Upper lobe of left lung (tissue), 6 donors: Measurements from ENCODE around the gene PUSL1. TPM values are rescaled to one million over a fixed set of nuclear protein-coding genes. Genes with fewer than 3 reads are reported as not detected.
A peak's percentile ranks its signal among the peaks of the same experiment; 100 is the strongest.

Experiments used
- ATAC-seq, 2 donors: fragments of 200-7000 bp; cut with Tn5 transposase; one replicate each; pipeline ENCODE4 v1.9.1; 2022; ENCODE audit warnings: mild to moderate bottlenecking in 2 of 2, moderate library complexity in 2 of 2; ENCODE audit not compliant: low FRiP score in 2 of 2
- DNase-seq, 2 donors: peaks; one replicate each; pipeline ENCODE4 v3.0.0-alpha.2; 2019 to 2020
- H3K27ac ChIP-seq, 4 donors: fragments of 200-600 bp; sonication (generic); one replicate each; pipeline ENCODE4 v1.5.1; 2016 to 2019
- H3K27me3 ChIP-seq, 4 donors: fragments of 200-600 bp; sonication (generic); one replicate each; pipeline ENCODE4 v1.5.1; 2017 to 2019
- H3K36me3 ChIP-seq, 4 donors: fragments of 200-600 bp; sonication (generic); one replicate each; pipeline ENCODE4 v1.5.1; 2016 to 2019
- H3K4me1 ChIP-seq, 4 donors: fragments of 200-600 bp; sonication (generic); one replicate each; pipeline ENCODE4 v1.5.1; 2018 to 2019
- H3K4me3 ChIP-seq, 4 donors: fragments of 200-600 bp; sonication (generic); one replicate each; pipeline ENCODE4 v1.5.1; 2017 to 2019; ENCODE audit warnings: mild to moderate bottlenecking in 2 of 4, moderate library complexity in 1 of 4
- H3K9me3 ChIP-seq, 4 donors: fragments of 200-600 bp; sonication (generic); one replicate each; pipeline ENCODE4 v1.5.1; 2018 to 2019
- CTCF ChIP-seq, 6 experiments: fragments of 450-650 bp in 4 of 6; fragments of 200-600 bp in 2 of 6; sonication (generic) in 2 of 6; IDR thresholded peaks; one replicate each; pipeline ENCODE4 v1.5.1; 2016 to 2019; ENCODE audit warnings: antibody characterized with exemption in 6 of 6
- EP300 ChIP-seq, 4 donors: sonication (generic); formaldehyde crosslinking; IDR thresholded peaks; one replicate each; pipeline ENCODE4 v1.5.1; 2017; ENCODE audit warnings: antibody characterized with exemption in 4 of 4, control low read depth in 2 of 4
- POLR2A ChIP-seq, 4 donors: fragments of 450-650 bp; IDR thresholded peaks; one replicate each; pipeline ENCODE4 v1.5.1; 2016 to 2017; ENCODE audit warnings: antibody characterized with exemption in 4 of 4, mild to moderate bottlenecking in 2 of 4
- POLR2AphosphoS5 ChIP-seq, 2 donors: sonication (generic); formaldehyde crosslinking; IDR thresholded peaks; one replicate each; pipeline ENCODE4 v1.5.1; 2017; ENCODE audit warnings: antibody characterized with exemption in 2 of 2
- WGBS, 2 donors: methylation state at CpG; one replicate each; pipeline ENCODE4 v1.1.5; 2017 to 2018; 5-methylcytosine and 5-hydroxymethylcytosine counted together
- total RNA-seq, 6 donors: library from RNA; depleted of rRNA in 4 of 6; stranded (reverse); fragments of >200 nt in 4 of 6; gene quantifications; one replicate each; pipeline versions ENCODE4 v1.1.0 to v1.2.1, GENCODE V29; 2016 to 2021
- donor health status: DM: no; HTN: no; CAD: no; lungs with moderate emphysema.
- donor health status: DM: no; HTN: yes; CAD: no; lungs with severe emphysema.

The PUSL1 gene
- total RNA-seq, 6 donors from 2014 or later: 16.8 to 38.8 (median 23.0) TPM

GRCh38 chr1:1351511-1352427, 43.4 kb downstream of the PUSL1 start:
- peaks cover 2 to 37% (median 26%) of the 10 kb centered on the region in 4 donors for H3K27me3 ChIP-seq
- ATAC-seq: peak in 1 of 2 donors; percentile 60
- TF ChIP-seq POLR2A (IDR thresholded peaks at IDR 0.05) (no peak), POLR2AphosphoS5 (IDR thresholded peaks at IDR 0.05) (peak; percentile 20 to 40), EP300 (IDR thresholded peaks at IDR 0.05) (no peak), CTCF (IDR thresholded peaks at IDR 0.05) (no peak)
- WGBS, 2 donors: 57 to 77% methylated on average over 8 to 22 of the region's 29 CpGs
- peaks cover 43 to 68% (median 60%) of the 10 kb centered on the region in 4 donors for H3K4me1 ChIP-seq
- peak overlapping the region in 1 of 4 donors; percentile 17 for H3K4me3 ChIP-seq
- H3K36me3 ChIP-seq: peaks cover 0 to 6% (median 0%) of the 10 kb centered on the region in 4 donors
- H3K27ac ChIP-seq: peak overlapping the region in 3 of 4 donors; percentile 42 to 76 (median 70)
- peak in 1 of 2 donors; percentile 83 for DNase-seq
- no peaks in the 10 kb centered on the region for H3K9me3 ChIP-seq

- peaks cover 0 to 6% (median 0%) of the 10 kb centered on the region in 4 donors for H3K36me3 ChIP-seq
- H3K4me1 ChIP-seq: peaks cover 32 to 66% (median 53%) of the 10 kb centered on the region in 4 donors
- H3K4me3 ChIP-seq: no peak overlapping the region
- DNase-seq (peak in 1 of 2 donors; percentile 25), ATAC-seq (no peak)
- peaks cover 2 to 47% (median 28%) of the 10 kb centered on the region in 4 donors for H3K27me3 ChIP-seq
- 30 to 31% methylated on average over 2 to 4 of the region's 5 CpGs for WGBS, 2 donors
- no peaks in the 10 kb centered on the region for H3K9me3 ChIP-seq
- H3K27ac ChIP-seq: peak overlapping the region in 3 of 4 donors; percentile 48 to 70 (median 52)
- TF ChIP-seq CTCF (IDR thresholded peaks at IDR 0.05) (no peak), POLR2AphosphoS5 (IDR thresholded peaks at IDR 0.05) (no peak)
These were observed 44.5 kb downstream of the PUSL1 start for GRCh38 chr1:1352786-1353388.

- WGBS, 2 donors: 24 to 33% methylated on average over 4 to 26 of the region's 28 CpGs
- no peaks in the 10 kb centered on the region for H3K9me3 ChIP-seq
- DNase-seq (peak in 1 of 2 donors; percentile 76), ATAC-seq (no peak)
- peak overlapping the region in 2 of 4 donors; percentile 26 to 48 for H3K27ac ChIP-seq
- TF ChIP-seq CTCF (IDR thresholded peaks at IDR 0.05) (no peak), EP300 (IDR thresholded peaks at IDR 0.05) (no peak), POLR2AphosphoS5 (IDR thresholded peaks at IDR 0.05) (no peak), POLR2A (IDR thresholded peaks at IDR 0.05) (no peak)
- peaks cover 30 to 66% (median 51%) of the 10 kb centered on the region in 4 donors for H3K4me1 ChIP-seq
- no peak overlapping the region for H3K4me3 ChIP-seq
- H3K27me3 ChIP-seq: peaks cover 2 to 54% (median 29%) of the 10 kb centered on the region in 4 donors
- H3K36me3 ChIP-seq: peaks cover 0 to 6% (median 0%) of the 10 kb centered on the region in 4 donors
These were observed 45.2 kb downstream of the PUSL1 start for GRCh38 chr1:1353389-1354151.

GRCh38 chr1:1354271-1355247, 46.2 kb downstream of the PUSL1 start:
- WGBS, 2 donors: 42 to 54% methylated on average over 37 to 89 of the region's 116 CpGs
- DNase-seq: peak in 1 of 2 donors; percentile 87
- Histone ChIP-seq H3K36me3 (peaks cover 0 to 6% (median 0%) of the 10 kb centered on the region in 4 donors), H3K4me1 (peaks cover 30 to 69% (median 57%) of the 10 kb centered on the region in 4 donors), H3K4me3 (peak overlapping the region in 3 of 4 donors; percentile 9 to 30 (median 29)), H3K27me3 (peaks cover 2 to 54% (median 29%) of the 10 kb centered on the region in 4 donors), H3K9me3 (no peaks in the 10 kb centered on the region), H3K27ac (peak overlapping the region in 1 of 4 donors; percentile 48)
- no peak for TF ChIP-seq EP300 (IDR thresholded peaks at IDR 0.05)
- TF ChIP-seq POLR2A (IDR thresholded peaks at IDR 0.05): peak in 1 of 4 donors; percentile 5
- no peak for ATAC-seq
